H1 (cell line): ENCODE measurements around the gene MEGF11. TPM values are rescaled to one million over a fixed set of nuclear protein-coding genes. Genes with fewer than 3 reads are reported as not detected.

ENCODE experiments used
- CTCF ChIA-PET: fragments of 300-600 bp; sonication (Branson Sonifier 250); formaldehyde crosslinking; loops from one replicate; lab custom pipeline; 2021; ENCODE audit not compliant: partially characterized antibody; lab: Charles Lee
- POLR2A ChIA-PET: fragments of 300-600 bp; sonication (Branson Sonifier 250); formaldehyde crosslinking; loops from one replicate; lab custom pipeline; 2021; ENCODE audit warnings: inconsistent platforms; ENCODE audit not compliant: partially characterized antibody; lab: Charles Lee
- DNase-seq, 2 experiments: peaks; one replicate each; pipeline versions ENCODE4 v3.0.0 to v3.0.0-alpha.2; 2010 to 2022; ENCODE audit warnings: low spot score in 2 of 2, low read depth in 1 of 2, mixed read lengths in 1 of 2
- FAIRE-seq: peaks from 2 replicates; lab custom pipeline; 2011; peaks lifted over from hg19 to GRCh38; lab: Jason Lieb, UNC
- H2AFZ ChIP-seq: 2 replicates; pipeline ENCODE4 v1.8.1; 2012; ENCODE audit warnings: low read length, inconsistent platforms
- H2AK5ac ChIP-seq: 2 replicates; pipeline ENCODE4 v1.6.1; 2013; ENCODE audit warnings: low read depth, low read length
- H2BK120ac ChIP-seq: replicated peaks from 2 replicates; pipeline ENCODE3; 2013; ENCODE audit warnings: low read depth, low read length, inconsistent platforms
- H2BK12ac ChIP-seq: 2 replicates; pipeline ENCODE4 v1.6.1; 2013; ENCODE audit warnings: low read depth, low read length
- H2BK15ac ChIP-seq: 2 replicates; pipeline ENCODE4 v1.6.1; 2013; ENCODE audit warnings: low read length
- H2BK20ac ChIP-seq: 2 replicates; pipeline ENCODE4 v1.6.1; 2013; ENCODE audit warnings: low read length
- H2BK5ac ChIP-seq: 2 replicates; pipeline ENCODE4 v1.6.1; 2013; ENCODE audit warnings: low read depth, low read length
- H3K14ac ChIP-seq: 2 replicates; pipeline ENCODE4 v1.6.1; 2013; ENCODE audit warnings: inconsistent platforms; ENCODE audit not compliant: insufficient read length
- H3K18ac ChIP-seq: 2 replicates; pipeline ENCODE4 v1.6.1; 2013; ENCODE audit warnings: low read length; ENCODE audit errors: extremely low read depth
- H3K23ac ChIP-seq: 2 replicates; pipeline ENCODE4 v1.6.1; 2013; ENCODE audit warnings: inconsistent platforms; ENCODE audit not compliant: insufficient read length
- H3K23me2 ChIP-seq: 2 replicates; pipeline ENCODE4 v1.6.1; 2013; ENCODE audit warnings: low read depth, low read length
- H3K27ac ChIP-seq: 2 replicates; pipeline ENCODE4 v1.6.1; 2011; ENCODE audit warnings: low read depth, low read length, inconsistent platforms
- H3K27me3 ChIP-seq, 4 experiments: replicated peaks in 1 of 4; 1 replicate in 1 of 4; 2 replicates in 3 of 4; pipeline versions ENCODE4 v1.6.1 to v1.8.1; 2011 to 2013; ENCODE audit warnings: low read length in 3 of 4, mild to moderate bottlenecking in 3 of 4, inconsistent platforms in 2 of 4, mixed read lengths in 2 of 4, moderate library complexity in 1 of 4; ENCODE audit not compliant: control insufficient read depth in 3 of 4, insufficient read depth in 3 of 4; ENCODE audit errors: extremely low read depth in 1 of 4
- H3K36me3 ChIP-seq, 4 experiments: 2 replicates each; pipeline versions ENCODE4 v1.6.1 to v1.8.1; 2011 to 2013; ENCODE audit warnings: mild to moderate bottlenecking in 4 of 4, low read length in 3 of 4, moderate library complexity in 2 of 4, control low read depth in 1 of 4, inconsistent platforms in 1 of 4; ENCODE audit not compliant: insufficient read depth in 4 of 4, control insufficient read depth in 2 of 4
- H3K4ac ChIP-seq: replicated peaks from 2 replicates; pipeline ENCODE3; 2013; ENCODE audit warnings: low read length, low read depth, mixed read lengths, inconsistent platforms; ENCODE audit not compliant: insufficient read length
- H3K4me1 ChIP-seq, 4 experiments: replicated peaks in 1 of 4; 1 replicate in 1 of 4; 2 replicates in 3 of 4; pipeline versions ENCODE4 v1.6.1 to v1.8.1; 2011 to 2013; ENCODE audit warnings: low read length in 3 of 4, inconsistent platforms in 2 of 4, mixed read lengths in 1 of 4; ENCODE audit not compliant: insufficient read depth in 4 of 4, control insufficient read depth in 3 of 4
- H3K4me2 ChIP-seq, 2 experiments: 2 replicates each; pipeline versions ENCODE4 v1.6.1 to v1.8.1; 2011 to 2013; ENCODE audit warnings: low read depth in 2 of 2, low read length in 2 of 2, control low read depth in 1 of 2, inconsistent platforms in 1 of 2, mild to moderate bottlenecking in 1 of 2; ENCODE audit not compliant: insufficient read depth in 1 of 2
- H3K4me3 ChIP-seq, 4 experiments: fragments of 200-600, 300-600 bp in 1 of 4; sonication (generic), shearing (Covaris generic), sonication (Bioruptor Twin) in 1 of 4; 2 replicates each; pipeline versions ENCODE4 v1.5.1 to v1.8.1; 2011 to 2016; ENCODE audit warnings: low read length in 4 of 4, low read depth in 3 of 4, control low read depth in 2 of 4, inconsistent platforms in 2 of 4, mild to moderate bottlenecking in 2 of 4, mixed read lengths in 1 of 4, moderate library complexity in 1 of 4; ENCODE audit not compliant: insufficient read depth in 2 of 4; ENCODE audit errors: extremely low read depth in 1 of 4
- H3K56ac ChIP-seq: replicated peaks from 2 replicates; pipeline ENCODE3; 2013; ENCODE audit warnings: low read depth, mild to moderate bottlenecking, mixed read lengths, low read length, inconsistent platforms; ENCODE audit not compliant: insufficient read length
- H3K79me1 ChIP-seq: 2 replicates; pipeline ENCODE4 v1.6.1; 2013; ENCODE audit warnings: low read depth, low read length, control low read depth
- H3K79me2 ChIP-seq, 2 experiments: 2 replicates each; pipeline versions ENCODE4 v1.6.1 to v1.8.1; 2012 to 2013; ENCODE audit warnings: low read length in 2 of 2, mild to moderate bottlenecking in 2 of 2, inconsistent platforms in 1 of 2; ENCODE audit not compliant: insufficient read depth in 2 of 2, control insufficient read depth in 1 of 2
- H3K9ac ChIP-seq, 4 experiments: replicated peaks in 1 of 4; 1 replicate in 1 of 4; 2 replicates in 3 of 4; pipeline versions ENCODE4 v1.6.1 to v1.8.1; 2011 to 2013; ENCODE audit warnings: low read depth in 3 of 4, low read length in 3 of 4, control low read depth in 2 of 4, mild to moderate bottlenecking in 2 of 4, moderate library complexity in 2 of 4, inconsistent platforms in 1 of 4; ENCODE audit errors: extremely low read depth in 1 of 4
- H3K9me3 ChIP-seq, 2 experiments: 2 replicates each; pipeline versions ENCODE4 v1.6.1 to v1.8.1; 2012 to 2013; ENCODE audit warnings: mild to moderate bottlenecking in 2 of 2, moderate library complexity in 2 of 2, control low read depth in 1 of 2, inconsistent platforms in 1 of 2, low read depth in 1 of 2, low read length in 1 of 2, mixed read lengths in 1 of 2; ENCODE audit not compliant: insufficient read depth in 2 of 2
- H4K20me1 ChIP-seq, 2 experiments: replicated peaks in 1 of 2; 2 replicates each; pipeline versions ENCODE3 to v1.8.1; 2011 to 2013; ENCODE audit warnings: inconsistent platforms in 2 of 2, low read length in 2 of 2, mild to moderate bottlenecking in 1 of 2; ENCODE audit not compliant: insufficient read depth in 2 of 2, control insufficient read depth in 1 of 2
- H4K5ac ChIP-seq: 2 replicates; pipeline ENCODE4 v1.6.1; 2013; ENCODE audit warnings: low read length, low read depth, mixed read lengths, inconsistent platforms; ENCODE audit not compliant: insufficient read length
- H4K8ac ChIP-seq: 2 replicates; pipeline ENCODE4 v1.8.0; 2013; ENCODE audit warnings: mild to moderate bottlenecking, moderate library complexity, low read length, inconsistent platforms; ENCODE audit not compliant: insufficient read depth; ENCODE audit errors: extremely low read depth
- H4K91ac ChIP-seq: replicated peaks from 2 replicates; pipeline ENCODE3; 2013; ENCODE audit warnings: low read length, mixed read lengths, inconsistent platforms; ENCODE audit not compliant: insufficient read length
- BACH1 ChIP-seq: IDR thresholded peaks from 2 replicates; pipeline ENCODE4 v1.6.1; 2012; ENCODE audit warnings: low read length, improper control_type of control experiment
- CEBPB ChIP-seq: IDR thresholded peaks from 2 replicates; pipeline ENCODE4 v1.6.1; 2012; ENCODE audit warnings: low read depth, low read length
- CTCF ChIP-seq, 3 experiments: IDR thresholded peaks; 1 replicate in 2 of 3; 2 replicates in 1 of 3; pipeline versions ENCODE4 v1.5.1 to v1.6.1; 2011; ENCODE audit warnings: low read length in 3 of 3, mild to moderate bottlenecking in 3 of 3, inconsistent platforms in 2 of 3, low read depth in 1 of 3, moderate library complexity in 1 of 3; ENCODE audit not compliant: insufficient read depth in 1 of 3; ENCODE audit errors: control extremely low read depth in 1 of 3
- MAX ChIP-seq: IDR thresholded peaks from 2 replicates; pipeline ENCODE4 v1.6.1; 2012; ENCODE audit warnings: inconsistent platforms
- RFX5 ChIP-seq: IDR thresholded peaks from 2 replicates; pipeline ENCODE4 v1.6.1; 2011; ENCODE audit warnings: low read depth, low read length, improper control_type of control experiment, borderline replicate concordance
- SAP30 ChIP-seq: fragments of 300-600 bp; sonication (generic); IDR thresholded peaks from 2 replicates; pipeline ENCODE4 v1.7.1; 2012; ENCODE audit warnings: low read length, moderate library complexity, mild to moderate bottlenecking, inconsistent platforms; ENCODE audit not compliant: insufficient read depth, insufficient replicate concordance
- SIN3A ChIP-seq, 2 experiments: IDR thresholded peaks in 1 of 2; conservative IDR thresholded peaks in 1 of 2; 2 replicates each; pipeline ENCODE4 v1.6.1; 2011 to 2012; ENCODE audit warnings: low read length in 2 of 2, improper control_type of control experiment in 1 of 2, low read depth in 1 of 2, mild to moderate bottlenecking in 1 of 2
- SP1 ChIP-seq: IDR thresholded peaks from 2 replicates; pipeline ENCODE4 v1.6.1; 2011; ENCODE audit warnings: low read depth, low read length
- TCF12 ChIP-seq: IDR thresholded peaks from 2 replicates; pipeline ENCODE4 v1.6.1; 2011; ENCODE audit warnings: low read depth, mild to moderate bottlenecking, low read length
- TEAD4 ChIP-seq: IDR thresholded peaks from 2 replicates; pipeline ENCODE4 v1.6.1; 2012; ENCODE audit warnings: low read depth, low read length, inconsistent platforms, mixed read lengths
- ZNF274 ChIP-seq: IDR thresholded peaks from 2 replicates; pipeline ENCODE4 v1.7.0; 2012; ENCODE audit warnings: low read length, borderline replicate concordance; ENCODE audit errors: extremely low read depth
- WGBS, 2 experiments: shearing (Covaris generic) in 1 of 2; methylation state at CpG; one replicate each; pipeline versions ENCODE4 v1.1.6 to v1.1.7; 2013 to 2015; ENCODE audit warnings: low lambda C conversion rate in 2 of 2, mixed read lengths in 2 of 2, inconsistent platforms in 1 of 2, low coverage in 1 of 2, missing lambda C conversion rate in 1 of 2; ENCODE audit not compliant: insufficient replicate concordance in 2 of 2, insufficient coverage in 1 of 2, insufficient read length in 1 of 2; ENCODE audit errors: extremely low coverage in 1 of 2, missing lambda C conversion rate in 1 of 2; 5-methylcytosine and 5-hydroxymethylcytosine counted together
- polyA plus RNA-seq, 7 experiments: library from polyadenylated mRNA; depleted of rRNA in 3 of 7; stranded (reverse) in 5 of 7; unstranded in 2 of 7; fragments of >200 nt in 5 of 7; fragments of 200-250 nt in 2 of 7; gene quantifications; 1 replicate in 5 of 7; 2 replicates in 1 of 7; 4 replicates in 1 of 7; pipeline versions ENCODE4 v1.2.1 to v1.2.3, GENCODE V29; 2011 to 2013; ENCODE audit warnings: missing spikeins in 2 of 7, mixed read lengths in 2 of 7
- total RNA-seq: library from RNA; stranded (reverse); fragmentation: NEBNext Ultra II Directional; extraction: Animal tissue kit (Norgen Biotek cat#: 25700); gene quantifications from 2 replicates; pipeline ENCODE4 v1.2.1, GENCODE V29; 2021

MEGF11 gene
- total and polyA plus RNA-seq, 2 of the 8 experiments (the other 6 are each of a cell fraction or from before 2014, with no cell fraction given) = 4.4 to 4.8 TPM

GRCh38 chr15:65862682-65863081, 390.9 kb downstream of the MEGF11 start:
- no peaks in the 10 kb centered on the region for H3K9me3 ChIP-seq
- H2BK5ac ChIP-seq = no peak overlapping the region
- no peak overlapping the region for H3K56ac ChIP-seq
- H3K23me2 ChIP-seq = no peaks in the 10 kb centered on the region
- FAIRE-seq (peak; percentile 96), DNase-seq (peak; percentile 69 to 76)
- H2BK120ac ChIP-seq = no peak overlapping the region
- H3K23ac ChIP-seq = no peak overlapping the region
- no peak overlapping the region for H2BK12ac ChIP-seq
- H4K5ac ChIP-seq = peak overlapping the region; percentile 13
- H3K36me3 ChIP-seq = no peaks in the 10 kb centered on the region
- no peak overlapping the region for H3K18ac ChIP-seq
- H2BK20ac ChIP-seq = no peak overlapping the region
- ChIA-PET POLR2A (interaction anchor here (1.1 to 1.3 kb wide), 2 partner anchors 16 to 220 kb away, joined by 3 read pairs; no protein-coding TSS in a partner anchor), CTCF (interaction anchor here (0.6 to 2.4 kb wide), 32 partner anchors 9 to 583 kb away, joined by 3 to 14 read pairs (median 3); partner anchors contain the start of gene INTS14)
- H3K79me2 ChIP-seq = no peaks in the 10 kb centered on the region
- no peak overlapping the region for H4K91ac ChIP-seq
- no peak overlapping the region for H3K4me2 ChIP-seq
- H3K9ac ChIP-seq = no peak overlapping the region
- H3K4me3 ChIP-seq = no peak overlapping the region
- no peaks in the 10 kb centered on the region for H3K79me1 ChIP-seq
- H2BK15ac ChIP-seq = no peak overlapping the region
- no peak overlapping the region for H4K8ac ChIP-seq
- H3K4me1 ChIP-seq = no peaks in the 10 kb centered on the region; a peak in 1 of 7 replicates
- 0 out of 2 replicates have a peak overlapping the region, but pooled peaks have one; percentile 10 for H2AFZ ChIP-seq
- H3K4ac ChIP-seq = no peak overlapping the region
- no peak overlapping the region for H3K14ac ChIP-seq
- H2AK5ac ChIP-seq = no peak overlapping the region
- H4K20me1 ChIP-seq = no peaks in the 10 kb centered on the region
- no peaks in the 10 kb centered on the region for H3K27me3 ChIP-seq
- 50% methylated on average over 1 of the region's 1 CpG; no CpG with 5 or more reads in 1 of the 2 experiments for WGBS, 2 experiments
- no peak overlapping the region for H3K27ac ChIP-seq
- TF ChIP-seq SAP30 (no peak), SIN3A (conservative IDR thresholded peaks at IDR 0.05 in 1 of 2, IDR thresholded peaks at IDR 0.05 in 1 of 2; ENCODE audit: low read depth in 1 of 2, low read length in 2 of 2) (no peak), TEAD4 (no peak), SP1 (peak; percentile 61; the same call in 1 of the 2 replicates), BACH1 (peak; percentile 88), CEBPB (no peak), TCF12 (no peak), MAX (peak; percentile 96), ZNF274 (no peak), RFX5 (no peak), CTCF (IDR thresholded peaks at IDR 0.05; ENCODE audit: control extremely low read depth in 1 of 3, insufficient read depth in 1 of 3, low read depth in 1 of 3, low read length in 3 of 3) (peak; percentile 58 to 82 (median 65))
